Breast epithelium (tissue), 4 donors: ENCODE results near the gene SPATA12. TPM values are rescaled to one million over a fixed set of nuclear protein-coding genes. Genes with fewer than 3 reads are reported as not detected.

Source experiments
- DNase-seq, 2 donors: peaks; one replicate each; pipeline ENCODE4 v3.0.0-alpha.2; 2019; ENCODE audit warnings: low spot score in 2 of 2
- H3K27ac ChIP-seq, 2 donors: fragments of 200-600 bp; sonication (generic) in 1 of 2; one replicate each; pipeline ENCODE4 v1.5.1; 2016 to 2019; ENCODE audit warnings: mild to moderate bottlenecking in 1 of 2
- H3K27me3 ChIP-seq, 2 donors: fragments of 200-600 bp; sonication (generic) in 1 of 2; one replicate each; pipeline versions ENCODE4 v1.5.1 to v1.6.0; 2017 to 2019; ENCODE audit warnings: control low read depth in 1 of 2, mild to moderate bottlenecking in 1 of 2
- H3K36me3 ChIP-seq: fragments of 200-600 bp; one replicate; pipeline ENCODE4 v1.5.1; 2019
- H3K4me1 ChIP-seq, 2 donors: fragments of 200-600 bp; sonication (generic); one replicate each; pipeline ENCODE4 v1.5.1; 2016 to 2019; ENCODE audit warnings: control low read depth in 1 of 2
- H3K4me3 ChIP-seq, 3 donors: fragments of 200-600 bp; sonication (generic); 1 replicate in 2 of 3; 2 replicates in 1 of 3; pipeline ENCODE4 v1.5.1; 2016 to 2019; ENCODE audit warnings: mild to moderate bottlenecking in 3 of 3, moderate library complexity in 2 of 3
- H3K9me3 ChIP-seq, 2 donors: fragments of 200-600 bp; sonication (generic) in 1 of 2; one replicate each; pipeline ENCODE4 v1.5.1; 2016 to 2019; ENCODE audit warnings: control low read depth in 1 of 2
- CTCF ChIP-seq, 3 donors: fragments of 450-650 bp; IDR thresholded peaks; one replicate each; pipeline ENCODE4 v1.5.1; 2016 to 2017; ENCODE audit warnings: antibody characterized with exemption in 3 of 3, mild to moderate bottlenecking in 3 of 3, moderate library complexity in 3 of 3
- POLR2A ChIP-seq: fragments of 450-650 bp; IDR thresholded peaks from one replicate; pipeline ENCODE4 v1.6.1; 2016; ENCODE audit warnings: antibody characterized with exemption, mild to moderate bottlenecking, moderate library complexity
- POLR2AphosphoS5 ChIP-seq, 3 donors: sonication (generic); formaldehyde crosslinking; IDR thresholded peaks; one replicate each; pipeline ENCODE4 v1.6.1; 2017; ENCODE audit warnings: antibody characterized with exemption in 3 of 3
- intact Hi-C: fragments of 100-400 bp; cut with DNase I; formaldehyde crosslinking; loops from one replicate; pipeline ENCODE4 v1.15.1; 2023; ENCODE audit warnings: low total_unique reads
- total RNA-seq, 3 donors: library from RNA; depleted of rRNA; stranded (reverse); fragments of >200 nt; gene quantifications; one replicate each; pipeline ENCODE4 v1.1.0, GENCODE V29; 2016

The SPATA12 gene
- total RNA-seq, 3 donors from 2014 or later, result 0.29 TPM; not detected in 2

- no peaks in the 10 kb centered on the region for H3K9me3 ChIP-seq
- H3K4me3 ChIP-seq, result no peak overlapping the region
- TF ChIP-seq POLR2A, result no peak
- no peak for TF ChIP-seq CTCF (IDR thresholded peaks at IDR 0.05)
- TF ChIP-seq POLR2AphosphoS5 (IDR thresholded peaks at IDR 0.05), result no peak
- no peaks in the 10 kb centered on the region for H3K27me3 ChIP-seq
- intact Hi-C loops, result no loop called here
- DNase-seq, result no peak
- no peaks in the 10 kb centered on the region for H3K36me3 ChIP-seq
- no peaks in the 10 kb centered on the region for H3K4me1 ChIP-seq
- no peak overlapping the region for H3K27ac ChIP-seq
These were observed 30.5 kb upstream of the SPATA12 start for GRCh38 chr3:57029924-57030323.

GRCh38 chr3:57030721-57031120 is 29.7 kb upstream of the SPATA12 start:
- no peak overlapping the region for H3K27ac ChIP-seq
- intact Hi-C loops, result no loop called here
- DNase-seq, result no peak
- H3K4me1 ChIP-seq, result no peaks in the 10 kb centered on the region
- H3K9me3 ChIP-seq, result no peaks in the 10 kb centered on the region
- no peaks in the 10 kb centered on the region for H3K27me3 ChIP-seq
- H3K36me3 ChIP-seq, result no peaks in the 10 kb centered on the region
- no peak for TF ChIP-seq POLR2A
- TF ChIP-seq POLR2AphosphoS5 (IDR thresholded peaks at IDR 0.05), result no peak
- no peak for TF ChIP-seq CTCF (IDR thresholded peaks at IDR 0.05)
- no peak overlapping the region for H3K4me3 ChIP-seq

- Histone ChIP-seq H3K36me3 (no peaks in the 10 kb centered on the region), H3K27me3 (no peaks in the 10 kb centered on the region), H3K4me3 (no peak overlapping the region), H3K9me3 (no peaks in the 10 kb centered on the region), H3K4me1 (no peaks in the 10 kb centered on the region), H3K27ac (no peak overlapping the region)
- DNase-seq, result no peak
- intact Hi-C loops, result no loop called here
- TF ChIP-seq POLR2AphosphoS5 (IDR thresholded peaks at IDR 0.05) (no peak), CTCF (IDR thresholded peaks at IDR 0.05) (no peak), POLR2A (no peak)
These were observed 28.6 kb upstream of the SPATA12 start for GRCh38 chr3:57031631-57032541.

- TF ChIP-seq CTCF (IDR thresholded peaks at IDR 0.05) (no peak), POLR2AphosphoS5 (IDR thresholded peaks at IDR 0.05) (no peak), POLR2A (no peak)
- intact Hi-C loops, result no loop called here
- Histone ChIP-seq H3K27ac (no peak overlapping the region), H3K4me3 (no peak overlapping the region), H3K9me3 (no peaks in the 10 kb centered on the region), H3K36me3 (no peaks in the 10 kb centered on the region), H3K27me3 (no peaks in the 10 kb centered on the region), H3K4me1 (no peaks in the 10 kb centered on the region)
- no peak for DNase-seq
These were observed 23.5 kb upstream of the SPATA12 start for GRCh38 chr3:57036952-57037351.

- intact Hi-C loops, result no loop called here
- no peaks in the 10 kb centered on the region for H3K36me3 ChIP-seq
- no peaks in the 10 kb centered on the region for H3K27me3 ChIP-seq
- no peaks in the 10 kb centered on the region for H3K9me3 ChIP-seq
- no peak overlapping the region for H3K4me3 ChIP-seq
- TF ChIP-seq POLR2AphosphoS5 (IDR thresholded peaks at IDR 0.05) (no peak), POLR2A (no peak), CTCF (IDR thresholded peaks at IDR 0.05) (no peak)
- no peak overlapping the region for H3K27ac ChIP-seq
- H3K4me1 ChIP-seq, result no peaks in the 10 kb centered on the region
- DNase-seq, result no peak
These were observed 21.8 kb upstream of the SPATA12 start for GRCh38 chr3:57038466-57039164.
